NCI-H1092 (cell line): ENCODE results near the gene HELT.

Experiments
- DNase-seq: peaks from one replicate; lab custom pipeline; 2025; lab: John Stamatoyannopoulos, UW

Gene HELT

DNA sequence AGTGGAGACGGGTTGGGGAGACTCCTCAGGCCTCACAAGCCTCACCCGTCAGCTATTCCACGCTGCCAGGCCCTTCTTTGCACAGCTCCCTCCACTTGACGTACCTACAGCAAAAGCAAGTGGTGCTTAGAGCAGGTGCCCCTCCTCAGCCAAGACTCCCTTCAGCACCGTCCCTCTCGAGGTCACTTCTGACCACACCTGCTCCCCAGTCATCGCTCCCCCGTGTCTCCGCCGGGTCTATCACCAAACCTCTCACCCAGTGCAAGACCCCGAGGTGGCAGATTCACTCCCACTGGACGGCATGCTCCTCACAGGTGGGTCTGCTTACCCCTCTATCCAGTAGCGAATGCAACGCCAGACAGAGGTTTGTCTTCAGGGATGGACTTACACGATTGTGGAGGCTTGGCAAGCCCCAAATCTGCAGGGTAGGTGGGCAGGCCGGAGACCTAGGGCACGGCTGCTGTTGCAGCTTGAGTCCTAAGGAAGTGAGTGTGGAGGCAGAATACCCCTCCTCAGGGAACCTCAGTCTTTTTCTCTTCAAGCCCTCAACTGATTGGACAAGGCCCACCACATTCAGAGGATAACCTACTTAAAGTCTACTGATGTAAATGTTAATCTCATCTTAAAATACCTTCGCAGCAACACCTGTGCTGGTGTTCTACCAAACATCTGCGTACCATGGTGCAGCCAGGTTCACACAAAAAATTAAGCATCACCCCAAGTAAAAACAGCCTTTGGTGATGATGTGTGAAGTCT, 14.5 kb upstream of the HELT start:
- no peak for DNase-seq

GRCh38 chr4:185004562-185005218, 13.6 kb upstream of the HELT start:
- peak; percentile 58 for DNase-seq

GRCh38 chr4:185005219-185005819, 13.0 kb upstream of the HELT start:
- peak; percentile 70 for DNase-seq

DNA sequence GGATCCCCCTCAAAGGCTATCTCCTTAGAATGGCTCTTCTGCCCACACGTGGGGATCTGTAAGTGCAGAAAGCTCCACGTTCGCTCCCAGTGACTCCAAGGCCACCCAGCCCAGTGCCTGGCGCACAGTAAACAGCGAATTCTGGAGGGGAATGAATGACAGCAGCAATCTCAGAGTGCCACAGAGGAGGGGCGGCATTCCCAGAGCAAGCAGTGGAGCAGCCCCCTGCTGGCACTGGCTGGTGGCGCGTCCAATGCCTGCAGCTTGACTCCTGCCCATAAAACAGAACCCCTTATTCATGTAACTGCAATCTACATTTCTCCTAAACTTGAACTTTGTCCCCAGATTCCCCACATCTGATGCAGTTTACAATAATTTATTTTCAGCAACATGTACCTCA, 6.9 kb upstream of the HELT start:
- no peak for DNase-seq

DNA sequence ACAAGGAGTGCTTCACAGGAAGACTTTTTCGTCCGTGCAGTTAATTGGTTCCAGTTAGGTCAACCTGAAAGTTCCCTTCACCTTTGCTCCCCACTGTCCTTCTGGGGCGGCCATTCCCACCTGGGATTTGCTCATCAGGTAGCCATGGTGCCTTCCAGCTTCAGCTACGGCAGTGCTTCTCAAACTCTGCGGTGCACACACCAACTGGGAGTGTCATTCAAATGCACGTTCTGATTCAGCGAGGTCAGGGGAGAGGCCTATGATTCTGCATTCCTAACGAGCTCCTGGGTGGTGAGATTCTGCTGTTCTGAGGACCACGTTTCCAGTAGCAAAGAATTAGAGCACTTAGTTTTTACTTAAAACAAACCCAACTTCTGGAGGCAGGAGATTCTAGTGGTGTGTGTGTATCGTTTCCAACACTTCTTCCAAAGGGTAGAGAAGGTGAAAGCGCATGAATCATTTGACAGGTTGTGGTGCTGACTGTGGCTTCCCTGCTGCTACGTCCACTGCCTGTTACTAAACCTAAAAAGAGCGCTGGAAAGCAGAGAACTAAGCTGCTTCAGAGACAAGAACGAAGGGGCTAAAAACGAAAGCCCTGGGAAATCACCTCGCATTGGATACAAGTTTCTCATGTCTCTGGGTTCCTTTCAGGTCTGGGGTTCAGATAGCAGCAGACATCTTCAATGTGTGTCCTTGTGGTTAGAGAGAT, 4.7 kb upstream of the HELT start:
- no peak for DNase-seq

DNA sequence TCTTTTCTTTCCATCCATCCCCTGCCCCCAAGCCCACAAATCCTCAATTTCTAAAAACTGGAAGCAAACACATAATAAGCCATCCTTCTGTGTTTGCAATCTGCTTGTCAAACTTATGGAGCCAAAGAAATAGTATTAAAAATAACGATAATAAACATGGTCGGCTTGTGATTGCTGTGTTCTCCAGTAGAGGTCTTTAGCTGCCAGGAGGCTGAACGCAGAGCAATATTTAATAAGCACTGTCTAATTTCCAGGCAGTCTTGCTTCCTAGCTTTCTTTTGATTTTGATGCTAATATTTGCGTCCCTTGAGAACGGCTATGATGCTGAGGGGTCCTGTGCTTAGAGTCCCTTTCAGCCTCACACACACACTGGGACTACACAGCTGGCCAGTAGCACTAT, 3.2 kb upstream of the HELT start:
- no peak for DNase-seq

DNA sequence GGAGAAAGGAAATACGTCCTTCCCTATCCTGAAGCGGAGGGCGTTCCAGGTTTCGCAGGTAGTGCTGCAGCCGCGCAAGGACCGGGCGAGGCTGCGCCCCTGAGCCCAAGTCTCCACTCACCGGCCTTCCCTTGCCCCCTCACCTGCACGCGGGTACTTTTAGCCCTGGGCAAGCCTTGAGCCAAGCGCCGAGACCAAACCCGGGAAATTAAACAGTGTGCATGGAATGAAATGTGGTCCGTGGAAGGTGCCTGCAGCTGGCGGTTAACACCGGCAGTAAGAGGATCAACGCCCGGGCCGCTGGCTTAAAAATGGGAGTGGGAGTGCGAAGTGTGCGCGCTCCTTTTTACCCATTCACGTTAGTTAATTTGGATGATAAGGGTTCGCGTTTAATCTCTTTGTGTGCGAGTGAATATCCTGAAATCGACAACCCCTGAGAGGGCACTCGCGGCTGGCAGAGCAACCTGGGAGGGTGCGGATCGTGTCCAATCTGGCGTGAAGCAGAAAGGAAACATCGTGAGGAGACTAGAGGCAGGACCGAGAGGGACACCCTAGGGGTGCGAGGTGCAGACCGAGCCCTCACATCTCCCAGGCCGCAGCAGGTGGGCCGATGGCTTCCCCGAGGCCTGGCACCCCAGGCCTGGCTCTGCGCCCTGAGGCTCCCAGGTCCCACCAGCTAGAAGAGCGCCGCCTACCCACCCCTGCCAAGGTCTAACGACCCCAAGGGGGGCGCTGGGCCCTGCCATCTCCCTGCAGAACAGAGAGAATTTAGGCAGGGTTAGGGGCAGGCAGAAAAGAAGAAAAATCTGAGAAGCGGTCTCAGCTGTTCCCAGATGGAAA, 2.0 kb upstream of the HELT start:
- no peak for DNase-seq

DNA sequence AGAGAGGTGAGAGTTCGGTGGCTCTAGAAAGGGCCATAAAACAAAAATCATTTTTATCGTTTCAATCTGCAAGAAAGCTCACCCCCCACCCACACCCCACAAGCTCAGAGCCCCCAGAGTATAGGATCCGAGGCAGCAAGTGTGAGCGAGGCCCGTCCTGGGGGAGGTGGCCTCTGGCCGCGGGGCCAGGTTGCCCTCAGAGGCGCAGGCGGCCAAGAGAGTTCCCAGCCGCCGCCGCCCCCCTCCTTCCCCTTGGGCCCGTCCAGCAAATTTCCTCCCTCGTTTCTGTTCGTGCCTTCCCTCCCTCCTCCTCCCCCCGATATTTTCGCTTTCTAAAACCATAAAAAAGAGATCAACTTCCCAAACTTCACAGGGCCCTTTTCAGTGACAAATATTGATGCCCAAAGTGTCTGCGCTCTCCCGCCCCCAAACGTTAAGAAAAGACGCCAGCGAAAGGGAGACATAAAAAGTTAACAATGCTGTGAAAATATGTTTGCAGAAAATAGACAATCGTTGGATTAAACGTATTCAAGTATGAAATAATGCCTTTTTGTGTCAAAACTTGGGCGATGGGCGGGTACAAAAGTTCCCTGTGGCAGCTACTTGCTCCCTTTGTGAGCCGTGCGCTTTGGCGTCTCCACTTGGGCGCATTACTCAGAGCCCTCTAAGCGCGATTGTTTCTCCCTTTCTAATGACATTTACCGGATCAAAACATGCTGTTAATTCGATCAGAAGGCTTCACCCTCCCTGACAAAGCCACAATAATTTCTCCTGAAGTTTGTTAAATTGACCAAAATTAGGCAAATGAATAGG, 1.1 kb upstream of the HELT start:
- no peak for DNase-seq

DNA sequence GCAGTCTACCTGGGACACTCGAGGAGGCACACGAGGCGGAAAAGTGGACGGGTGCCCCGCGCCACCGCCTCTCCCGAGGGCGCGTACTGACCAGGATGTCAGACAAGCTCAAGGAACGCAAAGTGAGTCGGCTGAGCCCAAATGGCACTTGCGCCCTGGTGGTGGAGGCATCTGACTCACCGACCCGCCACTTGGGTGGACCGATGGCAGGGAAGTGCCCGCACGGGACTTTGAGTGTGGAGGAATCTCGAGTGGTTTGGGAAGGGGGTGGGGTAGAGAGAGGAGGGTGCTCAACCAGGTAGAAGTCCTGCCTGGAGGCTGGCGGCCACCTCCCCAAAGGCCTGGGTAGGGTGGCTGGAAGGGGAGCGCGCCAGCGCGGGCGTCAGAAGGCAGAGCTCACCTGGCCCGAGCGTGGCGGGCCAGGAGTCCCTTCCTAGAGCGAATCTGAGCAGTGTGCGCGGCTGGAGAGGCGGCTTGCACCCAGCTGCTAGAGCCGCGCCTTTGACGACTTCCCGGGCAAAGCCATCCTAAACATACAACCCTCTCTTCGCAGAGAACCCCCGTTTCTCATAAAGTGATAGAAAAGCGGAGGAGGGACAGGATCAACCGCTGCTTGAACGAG, 655 bp downstream of the HELT start:
- no peak for DNase-seq

DNA sequence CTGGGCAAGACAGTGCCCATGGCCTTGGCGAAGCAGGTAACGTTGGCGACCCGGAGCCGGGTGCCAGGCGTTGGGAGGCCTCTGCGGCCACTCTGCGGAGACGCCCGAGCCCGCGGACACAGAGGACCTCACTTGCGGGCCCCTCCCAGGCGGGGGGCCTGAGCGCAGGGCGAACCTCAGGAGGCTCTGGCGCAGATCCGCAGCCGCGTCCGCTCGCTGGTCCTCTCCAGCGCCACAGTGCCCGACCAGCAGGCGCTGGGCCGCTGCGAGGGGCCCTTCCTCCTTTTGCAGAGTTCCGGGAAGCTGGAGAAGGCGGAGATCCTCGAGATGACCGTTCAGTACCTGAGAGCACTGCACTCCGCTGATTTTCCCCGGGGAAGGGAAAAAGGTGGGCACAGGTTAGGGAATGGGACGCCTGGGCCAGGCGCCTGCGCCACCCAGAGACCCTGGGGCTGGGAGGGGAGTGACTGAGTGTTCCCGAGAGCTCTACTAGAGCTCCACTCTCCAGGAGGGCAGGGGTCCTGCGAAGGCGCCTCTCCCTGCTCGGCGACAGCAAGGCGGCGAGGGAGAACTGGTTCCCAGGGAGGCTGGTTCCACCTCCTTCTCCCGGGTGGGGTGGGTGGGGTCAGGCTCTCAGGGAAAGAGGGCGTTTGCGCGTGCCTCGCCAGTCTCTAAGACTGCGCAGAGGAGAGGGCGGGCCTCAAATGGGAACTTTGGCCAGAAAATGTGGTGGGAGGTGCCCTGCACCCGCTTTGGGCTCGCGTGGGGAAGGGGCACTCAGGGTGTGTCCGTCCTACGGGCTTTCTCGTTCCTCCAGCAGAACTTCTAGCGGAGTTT, 1.4 kb downstream of the HELT start:
- no peak for DNase-seq

DNA sequence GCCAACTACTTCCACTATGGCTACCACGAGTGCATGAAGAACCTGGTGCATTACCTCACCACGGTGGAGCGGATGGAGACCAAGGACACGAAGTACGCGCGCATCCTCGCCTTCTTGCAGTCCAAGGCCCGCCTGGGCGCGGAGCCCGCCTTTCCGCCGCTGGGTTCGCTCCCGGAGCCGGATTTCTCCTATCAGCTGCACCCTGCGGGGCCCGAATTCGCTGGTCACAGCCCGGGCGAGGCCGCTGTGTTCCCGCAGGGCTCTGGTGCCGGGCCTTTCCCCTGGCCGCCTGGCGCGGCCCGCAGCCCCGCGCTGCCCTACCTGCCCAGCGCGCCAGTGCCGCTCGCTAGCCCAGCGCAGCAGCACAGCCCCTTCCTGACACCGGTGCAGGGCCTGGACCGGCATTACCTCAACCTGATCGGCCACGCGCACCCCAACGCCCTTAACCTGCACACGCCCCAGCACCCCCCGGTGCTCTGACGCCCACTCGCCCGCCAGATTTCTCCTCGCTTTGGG, 2.1 kb downstream of the HELT start:
- DNase-seq = no peak

DNA sequence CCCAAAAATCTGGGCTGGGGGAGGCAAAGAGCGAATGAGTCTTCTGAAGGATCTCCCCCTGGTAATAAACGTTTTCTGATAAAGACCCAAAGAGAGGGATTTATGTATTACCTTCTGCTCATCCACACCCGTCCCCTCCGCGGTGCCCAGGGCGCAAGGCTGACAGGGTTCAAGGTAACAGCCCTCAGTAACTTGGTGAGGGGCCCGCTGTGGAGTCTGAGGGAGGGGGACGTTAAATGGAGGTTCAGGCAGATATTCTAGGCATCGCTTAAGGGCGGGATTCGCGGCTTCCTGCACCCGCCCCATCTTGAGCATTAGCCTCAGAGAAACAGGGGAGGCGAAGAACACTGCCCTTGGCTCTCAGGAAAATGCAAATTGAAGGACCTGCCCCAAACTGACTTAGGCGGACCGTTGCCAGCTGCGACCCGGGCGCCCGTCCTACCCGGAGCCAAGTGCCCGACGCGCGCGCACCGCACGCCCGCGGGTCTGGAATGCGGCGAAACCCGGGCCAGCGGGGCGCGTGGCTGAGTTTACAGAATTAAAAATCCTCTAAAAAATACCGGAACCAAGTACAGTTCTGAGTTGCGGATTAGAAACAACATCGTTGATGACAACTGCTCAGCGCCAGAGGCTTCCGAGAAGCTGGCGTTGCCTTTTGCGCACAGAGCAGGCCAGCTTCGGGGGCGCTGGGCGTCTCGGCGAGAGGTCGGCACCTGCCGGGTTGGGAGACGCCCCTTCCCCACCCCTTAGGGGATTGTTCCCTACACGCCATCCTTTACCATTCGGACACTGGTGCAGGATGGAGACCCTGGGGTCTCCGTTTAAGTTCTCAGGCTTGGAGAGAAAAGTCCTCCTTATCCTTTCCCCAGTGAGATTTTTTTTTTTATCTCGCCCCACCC, 2.8 kb downstream of the HELT start:
- no peak for DNase-seq

GRCh38 chr4:185023471-185023870, 5.2 kb downstream of the HELT start:
- no peak for DNase-seq

- DNase-seq = no peak
Measured at GRCh38 chr4:185028625-185029024, 10.3 kb downstream of the HELT start.

- no peak for DNase-seq
Measured at GRCh38 chr4:185031611-185032010, 13.3 kb downstream of the HELT start.

GRCh38 chr4:185033072-185033471, 14.8 kb downstream of the HELT start:
- DNase-seq = no peak

GRCh38 chr4:185033950-185034349, 15.7 kb downstream of the HELT start:
- DNase-seq = no peak

DNA sequence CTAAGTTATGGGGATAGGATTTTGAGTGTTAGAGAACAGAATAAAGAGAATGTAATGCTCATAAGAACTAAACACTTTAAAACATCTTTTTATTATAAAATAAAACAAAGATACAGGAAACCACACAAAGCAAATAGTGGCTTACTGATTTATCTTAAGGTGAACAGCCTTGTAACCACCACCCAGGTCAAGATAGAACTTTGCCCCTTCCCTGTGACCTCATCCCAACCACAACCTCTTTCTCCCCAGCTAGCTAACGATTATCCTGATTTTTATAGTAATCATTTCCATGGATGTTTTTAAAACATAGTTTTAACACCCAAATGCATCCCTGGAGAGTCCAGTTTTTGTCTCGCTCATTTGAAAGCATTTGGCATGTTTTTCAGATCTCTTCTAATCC, 17.0 kb downstream of the HELT start:
- DNase-seq = no peak
